Neural cell (in vitro differentiated cells): ENCODE results near the gene RNF44.

Experiments used
- CTCF ChIP-seq: fragments of 450-650 bp; IDR thresholded peaks from 2 replicates; pipeline ENCODE4 v1.5.1; 2014; ENCODE audit warnings: antibody characterized with exemption, mild to moderate bottlenecking, moderate library complexity; ENCODE audit not compliant: poor library complexity, severe bottlenecking
- EP300 ChIP-seq: fragments of 450-650 bp; conservative IDR thresholded peaks from 2 replicates; pipeline ENCODE4 v1.6.1; 2014; ENCODE audit warnings: antibody characterized with exemption, mild to moderate bottlenecking, moderate library complexity; ENCODE audit not compliant: poor library complexity, severe bottlenecking
- EZH2 ChIP-seq: fragments of 200-600, 300-800 bp; shearing (Covaris generic), sonication (generic); IDR thresholded peaks from 2 replicates; pipeline ENCODE4 v1.6.1; 2014; ENCODE audit warnings: antibody characterized with exemption, low read length, borderline replicate concordance, mild to moderate bottlenecking; ENCODE audit not compliant: insufficient read depth, poor library complexity, severe bottlenecking
- RAD21 ChIP-seq: fragments of 450-650 bp; conservative IDR thresholded peaks from 2 replicates; pipeline ENCODE4 v1.6.1; 2014; ENCODE audit warnings: antibody characterized with exemption, mild to moderate bottlenecking, moderate library complexity
- REST ChIP-seq: IDR thresholded peaks from 2 replicates; pipeline ENCODE4 v1.6.1; 2012; ENCODE audit warnings: borderline replicate concordance

- no peak for TF ChIP-seq CTCF
- no peak for TF ChIP-seq RAD21
- no peak for TF ChIP-seq EZH2
- TF ChIP-seq REST = no peak
- TF ChIP-seq EP300 = no peak
Observed at GRCh38 chr5:176542135-176542595, 5.0 kb upstream of the RNF44 start.
